Kidney epithelial cell (primary cell): ENCODE measurements around the gene RPL14. TPM values are rescaled to one million over a fixed set of nuclear protein-coding genes. Genes with fewer than 3 reads are reported as not detected.

ENCODE experiments used
- DNase-seq: peaks from one replicate; pipeline ENCODE4 v3.0.0-alpha.2; 2010; ENCODE audit warnings: low read depth
- H3K27me3 ChIP-seq: 2 replicates; pipeline ENCODE4 v1.6.0; 2011; ENCODE audit warnings: low read length; ENCODE audit not compliant: control insufficient read depth, insufficient read depth
- H3K36me3 ChIP-seq: 2 replicates; pipeline ENCODE4 v1.5.1; 2011; ENCODE audit warnings: low read length; ENCODE audit not compliant: control insufficient read depth, insufficient read depth
- H3K4me3 ChIP-seq: 2 replicates; pipeline ENCODE4 v1.5.1; 2011; ENCODE audit warnings: low read depth, mild to moderate bottlenecking, control low read depth, low read length
- total RNA-seq: library from RNA; depleted of rRNA; stranded (reverse); fragments of >200 nt; gene quantifications from 2 replicates; pipeline ENCODE4 v1.2.3, GENCODE V29; 2015
- TF ChIP-seq, protein P1 (sequence below): IDR thresholded peaks from 2 replicates; pipeline ENCODE4 v1.5.1; 2011; ENCODE audit warnings: mild to moderate bottlenecking, moderate library complexity, low read length, control low read depth, inconsistent platforms; ENCODE audit not compliant: insufficient read depth, poor library complexity, severe bottlenecking

The RPL14 gene
- total RNA-seq, 1 donor from 2014 or later: 576 TPM

DNA sequence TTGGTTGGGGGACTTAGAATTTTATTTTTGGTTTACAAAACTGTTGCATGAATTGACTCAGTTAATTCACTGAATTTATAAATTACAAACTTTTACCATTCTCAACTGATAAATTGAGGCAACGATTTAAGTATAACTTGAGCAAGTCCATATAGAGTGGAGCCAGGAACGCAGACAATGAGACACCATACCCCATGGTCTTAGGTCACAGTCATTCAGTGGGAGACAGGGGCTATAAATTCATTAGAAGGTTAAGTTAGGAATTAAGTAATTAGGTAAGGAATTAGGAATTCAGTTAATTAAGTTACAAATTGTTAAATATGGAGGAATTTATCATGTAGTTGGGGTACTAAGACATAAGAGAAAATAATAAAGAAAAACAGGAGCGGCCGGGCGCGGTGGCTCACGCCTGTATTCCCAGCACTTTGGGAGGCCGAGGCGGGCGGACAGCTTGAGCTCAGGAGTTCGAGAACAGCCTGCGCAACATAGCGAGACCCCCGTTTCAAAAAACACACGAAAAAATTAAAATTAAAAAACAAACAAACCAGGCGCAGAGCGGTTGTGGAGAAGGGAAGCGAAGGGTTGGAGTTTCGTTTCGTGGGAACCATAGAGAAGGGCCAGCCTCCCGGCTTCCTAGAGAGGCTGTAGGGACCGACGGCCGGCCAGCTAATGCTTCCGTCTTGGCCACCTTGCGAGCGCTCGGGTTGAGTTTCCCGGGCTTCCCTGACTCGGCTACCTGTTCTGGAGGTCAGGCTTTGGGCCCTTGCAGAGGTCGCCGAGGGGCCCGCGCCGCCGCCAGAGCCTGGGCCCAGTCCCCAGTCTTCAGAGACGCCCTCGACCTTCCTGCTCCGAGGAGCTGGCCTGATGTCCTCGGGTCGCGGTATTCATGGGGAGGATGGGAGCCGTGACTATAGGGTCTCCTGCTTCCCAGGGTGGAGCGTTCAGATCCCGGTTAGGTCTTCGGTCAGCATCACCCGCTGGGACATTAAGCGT, 19.6 kb downstream of the RPL14 start, which contains the start of gene ZNF619:
TSS of gene ZNF619 (plus strand) at position 645 of the 993 bp plus-strand sequence. CDS start 858 bp downstream, outside the sequence.
- Histone ChIP-seq H3K36me3 (no peaks in the 10 kb centered on the region), H3K27me3 (no peaks in the 10 kb centered on the region), H3K4me3 (peak within 1 kb of the TSS; percentile 90)
- no peak for DNase-seq
- TF ChIP-seq, protein P1, sequence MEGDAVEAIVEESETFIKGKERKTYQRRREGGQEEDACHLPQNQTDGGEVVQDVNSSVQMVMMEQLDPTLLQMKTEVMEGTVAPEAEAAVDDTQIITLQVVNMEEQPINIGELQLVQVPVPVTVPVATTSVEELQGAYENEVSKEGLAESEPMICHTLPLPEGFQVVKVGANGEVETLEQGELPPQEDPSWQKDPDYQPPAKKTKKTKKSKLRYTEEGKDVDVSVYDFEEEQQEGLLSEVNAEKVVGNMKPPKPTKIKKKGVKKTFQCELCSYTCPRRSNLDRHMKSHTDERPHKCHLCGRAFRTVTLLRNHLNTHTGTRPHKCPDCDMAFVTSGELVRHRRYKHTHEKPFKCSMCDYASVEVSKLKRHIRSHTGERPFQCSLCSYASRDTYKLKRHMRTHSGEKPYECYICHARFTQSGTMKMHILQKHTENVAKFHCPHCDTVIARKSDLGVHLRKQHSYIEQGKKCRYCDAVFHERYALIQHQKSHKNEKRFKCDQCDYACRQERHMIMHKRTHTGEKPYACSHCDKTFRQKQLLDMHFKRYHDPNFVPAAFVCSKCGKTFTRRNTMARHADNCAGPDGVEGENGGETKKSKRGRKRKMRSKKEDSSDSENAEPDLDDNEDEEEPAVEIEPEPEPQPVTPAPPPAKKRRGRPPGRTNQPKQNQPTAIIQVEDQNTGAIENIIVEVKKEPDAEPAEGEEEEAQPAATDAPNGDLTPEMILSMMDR: no peak

DNA sequence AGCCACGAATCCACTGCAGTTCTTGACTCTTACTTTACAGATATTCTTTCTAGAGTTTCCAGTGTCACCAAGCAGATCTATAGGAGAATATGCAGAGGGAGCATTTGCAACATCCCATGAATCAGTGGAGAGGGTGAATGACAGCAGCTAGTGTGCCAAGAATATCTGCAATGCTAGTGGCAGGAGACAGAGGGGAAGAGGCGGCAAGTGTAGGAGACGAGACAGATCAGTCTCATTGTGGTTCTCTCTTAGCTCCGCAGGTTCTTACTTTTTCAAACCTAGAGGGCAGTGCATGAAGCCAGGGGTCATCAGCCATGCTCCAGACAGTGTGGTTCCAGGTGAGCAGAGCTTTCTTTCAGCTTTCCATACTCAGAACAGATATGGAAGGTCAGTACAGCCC, 20.5 kb downstream of the RPL14 start:
- Histone ChIP-seq H3K36me3 (no peaks in the 10 kb centered on the region), H3K4me3 (peak overlapping the region; percentile 90), H3K27me3 (no peaks in the 10 kb centered on the region)
- TF ChIP-seq, protein P1: no peak
- no peak for DNase-seq

DNA sequence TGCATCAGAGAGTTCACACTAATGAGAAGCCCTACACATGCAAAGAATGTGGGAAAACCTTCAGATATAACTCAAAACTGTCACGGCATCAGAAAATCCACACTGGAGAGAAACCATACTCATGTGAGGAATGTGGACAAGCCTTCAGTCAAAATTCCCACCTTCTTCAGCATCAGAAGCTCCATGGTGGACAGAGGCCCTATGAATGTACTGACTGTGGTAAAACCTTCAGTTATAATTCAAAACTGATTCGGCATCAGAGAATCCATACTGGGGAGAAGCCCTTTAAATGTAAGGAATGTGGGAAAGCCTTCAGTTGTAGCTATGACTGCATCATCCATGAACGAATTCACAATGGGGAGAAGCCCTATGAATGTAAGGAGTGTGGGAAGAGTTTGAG, 30.0 kb downstream of the RPL14 start:
- Histone ChIP-seq H3K27me3 (no peaks in the 10 kb centered on the region), H3K36me3 (no peaks in the 10 kb centered on the region), H3K4me3 (no peak overlapping the region)
- no peak for DNase-seq
- TF ChIP-seq, protein P1: no peak

DNA sequence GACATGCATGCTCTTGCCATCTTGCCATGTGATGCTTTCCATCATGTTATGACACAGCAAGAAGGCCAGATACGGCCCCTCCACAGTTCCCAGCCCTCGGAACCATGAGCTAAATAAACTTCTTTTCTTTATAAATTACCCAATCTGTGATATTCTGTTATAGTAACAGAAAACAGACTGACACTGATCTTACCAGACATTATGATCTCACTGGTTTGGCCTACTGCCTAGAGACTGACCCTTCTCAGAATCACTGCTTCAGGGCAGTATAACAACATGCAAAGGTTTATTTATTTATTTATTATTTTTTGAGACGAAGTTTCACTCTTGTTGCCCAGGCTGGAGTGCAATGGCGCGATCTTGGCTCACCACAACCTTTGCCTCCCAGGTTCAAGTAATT, 33.8 kb downstream of the RPL14 start:
- TF ChIP-seq, protein P1: no peak
- Histone ChIP-seq H3K4me3 (no peak overlapping the region), H3K27me3 (no peaks in the 10 kb centered on the region), H3K36me3 (no peaks in the 10 kb centered on the region)
- DNase-seq: no peak

DNA sequence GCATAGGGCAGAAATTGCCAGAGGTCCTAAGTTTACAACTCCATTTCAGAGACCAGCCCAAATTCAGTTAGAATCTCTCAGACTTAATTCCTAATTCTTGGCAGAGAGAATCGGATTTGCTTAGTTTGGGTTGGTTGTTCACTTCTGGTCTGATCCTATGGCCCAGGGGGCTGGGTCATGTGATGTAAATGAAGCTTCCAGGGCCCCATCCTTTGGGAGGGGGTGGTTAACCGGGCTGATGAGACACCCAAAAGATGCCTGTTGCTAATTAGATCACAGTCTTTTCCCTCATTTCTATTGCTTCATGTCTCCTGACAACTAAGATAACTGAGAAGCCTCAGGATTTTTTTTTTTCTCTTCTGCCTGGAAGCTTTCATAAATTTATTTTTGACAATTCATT, 37.6 kb downstream of the RPL14 start:
- no peak for DNase-seq
- no peaks in the 10 kb centered on the region for H3K27me3 ChIP-seq
- no peaks in the 10 kb centered on the region for H3K36me3 ChIP-seq
- no peak overlapping the region for H3K4me3 ChIP-seq
- TF ChIP-seq, protein P1: no peak
